Endothelial cell (in vitro differentiated cells): ENCODE results near the gene LRRC10. TPM values are rescaled to one million over a fixed set of nuclear protein-coding genes. Genes with fewer than 3 reads are reported as not detected.
"Not testable (repeated sequence)": the region's sequence is repeated elsewhere in the genome, so short reads cannot be mapped to it uniquely, and the experiment has no call there.

Experiments used
- DNase-seq: peaks from one replicate; pipeline ENCODE4 v3.0.0; 2021; ENCODE audit warnings: low spot score
- H3K27ac Mint-ChIP-seq: one replicate; pipeline ENCODE4 v1.8.0; 2021; ENCODE audit warnings: mixed read lengths, inconsistent platforms; ENCODE audit not compliant: unreplicated experiment
- H3K27me3 Mint-ChIP-seq: one replicate; pipeline ENCODE4 v1.8.0; 2021; ENCODE audit warnings: mild to moderate bottlenecking, moderate library complexity, mixed read lengths, inconsistent platforms; ENCODE audit not compliant: unreplicated experiment
- H3K36me3 Mint-ChIP-seq: one replicate; pipeline ENCODE4 v1.8.0; 2021; ENCODE audit warnings: mild to moderate bottlenecking, low read depth, mixed read lengths, inconsistent platforms; ENCODE audit not compliant: unreplicated experiment
- H3K4me1 Mint-ChIP-seq: one replicate; pipeline ENCODE4 v1.8.0; 2021; ENCODE audit warnings: mild to moderate bottlenecking, mixed read lengths, inconsistent platforms; ENCODE audit not compliant: unreplicated experiment
- H3K4me3 Mint-ChIP-seq: one replicate; pipeline ENCODE4 v1.8.0; 2021; ENCODE audit warnings: mild to moderate bottlenecking, mixed read lengths, inconsistent platforms; ENCODE audit not compliant: unreplicated experiment
- H3K9me3 Mint-ChIP-seq: one replicate; pipeline ENCODE4 v1.8.0; 2021; ENCODE audit warnings: mixed read lengths, inconsistent platforms; ENCODE audit not compliant: unreplicated experiment
- total RNA-seq: library from RNA; stranded (reverse); fragmentation: NEBNext Ultra II Directional; extraction: Animal tissue kit (Norgen Biotek cat#: 25700); gene quantifications from one replicate; pipeline ENCODE4 v1.2.1, GENCODE V29; 2021; ENCODE audit not compliant: unreplicated experiment
- TF ChIP-seq, protein P1 (sequence below): fragments of 200-600 bp; sonication (generic); IDR thresholded peaks from one replicate; pipeline ENCODE4 v1.5.0; 2021; ENCODE audit warnings: antibody characterized with exemption; ENCODE audit not compliant: unreplicated experiment

The LRRC10 gene
- total RNA-seq, 1 donor from 2014 or later: not detected

- DNase-seq: no peak
- peaks cover 5% of the 10 kb centered on the region for H3K4me1 Mint-ChIP-seq
- H3K27me3 Mint-ChIP-seq: no peaks in the 10 kb centered on the region
- no peak overlapping the region for H3K27ac Mint-ChIP-seq
- H3K9me3 Mint-ChIP-seq: no peaks in the 10 kb centered on the region
- no peak overlapping the region for H3K4me3 Mint-ChIP-seq
- TF ChIP-seq, protein P1, sequence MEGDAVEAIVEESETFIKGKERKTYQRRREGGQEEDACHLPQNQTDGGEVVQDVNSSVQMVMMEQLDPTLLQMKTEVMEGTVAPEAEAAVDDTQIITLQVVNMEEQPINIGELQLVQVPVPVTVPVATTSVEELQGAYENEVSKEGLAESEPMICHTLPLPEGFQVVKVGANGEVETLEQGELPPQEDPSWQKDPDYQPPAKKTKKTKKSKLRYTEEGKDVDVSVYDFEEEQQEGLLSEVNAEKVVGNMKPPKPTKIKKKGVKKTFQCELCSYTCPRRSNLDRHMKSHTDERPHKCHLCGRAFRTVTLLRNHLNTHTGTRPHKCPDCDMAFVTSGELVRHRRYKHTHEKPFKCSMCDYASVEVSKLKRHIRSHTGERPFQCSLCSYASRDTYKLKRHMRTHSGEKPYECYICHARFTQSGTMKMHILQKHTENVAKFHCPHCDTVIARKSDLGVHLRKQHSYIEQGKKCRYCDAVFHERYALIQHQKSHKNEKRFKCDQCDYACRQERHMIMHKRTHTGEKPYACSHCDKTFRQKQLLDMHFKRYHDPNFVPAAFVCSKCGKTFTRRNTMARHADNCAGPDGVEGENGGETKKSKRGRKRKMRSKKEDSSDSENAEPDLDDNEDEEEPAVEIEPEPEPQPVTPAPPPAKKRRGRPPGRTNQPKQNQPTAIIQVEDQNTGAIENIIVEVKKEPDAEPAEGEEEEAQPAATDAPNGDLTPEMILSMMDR: no peak
- no peaks in the 10 kb centered on the region for H3K36me3 Mint-ChIP-seq
Measured at GRCh38 chr12:69616025-69616424, 5.3 kb upstream of the LRRC10 start.

GRCh38 chr12:69613351-69613750, 2.6 kb upstream of the LRRC10 start:
- Mint-ChIP-seq H3K27ac (no peak overlapping the region), H3K27me3 (peaks cover 1% of the 10 kb centered on the region), H3K4me1 (peaks cover 9% of the 10 kb centered on the region), H3K9me3 (no peaks in the 10 kb centered on the region), H3K36me3 (no peaks in the 10 kb centered on the region), H3K4me3 (no peak overlapping the region)
- TF ChIP-seq, protein P1: no peak
- DNase-seq: no peak

DNA sequence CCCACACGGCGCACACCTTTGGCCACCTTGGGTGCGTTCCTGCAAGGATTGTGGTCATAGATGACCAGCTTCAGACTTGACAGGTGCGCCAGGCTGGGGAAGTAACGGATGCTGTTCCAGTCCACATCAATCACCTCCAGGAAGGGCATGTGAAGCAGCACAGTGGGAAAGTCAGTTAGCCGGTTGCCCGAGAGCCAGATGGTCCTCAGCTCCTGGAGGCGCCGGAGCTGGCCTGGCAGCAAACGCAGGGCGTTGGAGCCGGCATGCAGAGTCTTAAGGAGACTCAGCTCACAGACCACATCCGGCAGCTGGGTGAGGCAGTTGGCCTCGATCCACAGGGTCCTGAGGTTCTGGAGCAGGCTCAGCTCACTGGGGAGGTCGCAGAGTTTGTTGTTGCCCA, 581 bp downstream of the LRRC10 start:
- Mint-ChIP-seq H3K4me3 (no peak overlapping the region), H3K36me3 (no peaks in the 10 kb centered on the region), H3K27ac (no peak overlapping the region), H3K9me3 (no peaks in the 10 kb centered on the region), H3K4me1 (peaks cover 13% of the 10 kb centered on the region), H3K27me3 (peaks cover 1% of the 10 kb centered on the region)
- TF ChIP-seq, protein P1: no peak
- DNase-seq: no peak

GRCh38 chr12:69608114-69608513, 2.6 kb downstream of the LRRC10 start:
- TF ChIP-seq, protein P1: no peak
- H3K4me1 Mint-ChIP-seq: peaks cover 13% of the 10 kb centered on the region
- no peaks in the 10 kb centered on the region for H3K36me3 Mint-ChIP-seq
- no peak for DNase-seq
- H3K9me3 Mint-ChIP-seq: no peaks in the 10 kb centered on the region
- H3K27ac Mint-ChIP-seq: no peak overlapping the region
- H3K4me3 Mint-ChIP-seq: no peak overlapping the region
- peaks cover 1% of the 10 kb centered on the region for H3K27me3 Mint-ChIP-seq

DNA sequence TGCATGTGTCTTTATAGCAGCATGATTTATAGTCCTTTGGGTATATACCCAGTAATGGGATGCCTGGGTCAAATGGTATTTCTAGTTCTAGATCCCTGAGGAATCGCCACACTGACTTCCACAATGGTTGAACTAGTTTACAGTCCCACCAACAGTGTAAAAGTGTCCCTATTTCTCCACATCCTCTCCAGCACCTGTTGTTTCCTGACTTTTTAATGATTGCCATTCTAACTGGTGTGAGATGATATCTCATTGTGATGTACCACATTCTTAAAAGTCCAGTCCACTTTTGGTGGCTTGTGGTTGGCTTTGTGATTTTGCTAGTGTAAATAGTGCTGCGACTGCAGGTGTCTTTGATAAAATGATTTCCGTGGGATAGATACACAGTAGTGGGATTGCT, 6.4 kb downstream of the LRRC10 start:
- Mint-ChIP-seq H3K36me3 (peaks cover 18% of the 10 kb centered on the region), H3K4me1 (peaks cover 13% of the 10 kb centered on the region)
- H3K4me3 Mint-ChIP-seq, H3K27ac Mint-ChIP-seq, H3K27me3 Mint-ChIP-seq, DNase-seq, H3K9me3 Mint-ChIP-seq: not testable (repeated sequence)

DNA sequence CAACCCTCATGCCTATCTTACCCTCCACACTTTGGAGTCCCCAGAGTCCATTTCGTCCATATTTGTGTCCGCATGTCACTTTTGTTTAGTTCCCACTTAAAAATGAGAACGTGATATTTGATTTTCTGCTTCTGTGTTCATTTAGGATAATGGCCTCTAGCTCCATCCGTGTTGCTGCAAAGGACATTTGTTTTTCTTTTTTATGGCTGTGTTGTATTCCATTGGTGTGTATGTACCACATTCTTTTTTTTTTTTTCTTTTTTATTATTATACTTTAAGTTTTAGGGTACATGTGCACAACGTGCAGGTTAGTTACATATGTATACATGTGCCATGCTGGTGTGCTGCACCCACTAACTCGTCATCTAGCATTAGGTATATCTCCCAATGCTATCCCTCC, 7.2 kb downstream of the LRRC10 start:
- DNase-seq, H3K4me1 Mint-ChIP-seq, H3K27ac Mint-ChIP-seq, H3K27me3 Mint-ChIP-seq, H3K9me3 Mint-ChIP-seq, H3K4me3 Mint-ChIP-seq: not testable (repeated sequence)
- peaks cover 18% of the 10 kb centered on the region for H3K36me3 Mint-ChIP-seq
